Panc1 (cell line): Measurements from ENCODE around the gene LRRC34. TPM values are rescaled to one million over a fixed set of nuclear protein-coding genes. Genes with fewer than 3 reads are reported as not detected.

Experiments
- ATAC-seq: fragments of 200-7000 bp; cut with Tn5 transposase; 2 replicates; pipeline ENCODE4 v1.9.1; 2020; ENCODE audit warnings: mild to moderate bottlenecking, moderate library complexity
- BruUV-seq: library from RNA; stranded (reverse); fragments of 400-500 nt; replicated peaks from 2 replicates; lab custom pipeline; 2021; lab: Mats Ljungman, UMichigan
- CTCF ChIA-PET: fragments of 300-600 bp; sonication (Branson Sonifier 250); formaldehyde crosslinking; loops from one replicate; lab custom pipeline; 2022; ENCODE audit warnings: antibody characterized with exemption; lab: Charles Lee
- POLR2A ChIA-PET: fragments of 300-600 bp; sonication (Branson Sonifier 250); formaldehyde crosslinking; loops from one replicate; lab custom pipeline; 2022; ENCODE audit warnings: antibody characterized with exemption; lab: Charles Lee
- DNase-seq: peaks from one replicate; pipeline ENCODE4 v3.0.0-alpha.2; 2010; ENCODE audit warnings: low read depth, low spot score
- H3K27ac ChIP-seq: 2 replicates; pipeline ENCODE4 v1.5.1; 2011; ENCODE audit warnings: mild to moderate bottlenecking, low read length, inconsistent platforms
- H3K27me3 ChIP-seq: fragments of 200-500 bp; sonication (Bioruptor generic); 2 replicates; pipeline ENCODE4 v1.6.0; 2014; ENCODE audit warnings: low read length, inconsistent platforms; ENCODE audit not compliant: control insufficient read depth, insufficient read depth
- H3K36me3 ChIP-seq: fragments of 200-500 bp; sonication (Bioruptor generic); 2 replicates; pipeline ENCODE4 v1.5.1; 2014; ENCODE audit warnings: inconsistent platforms, mild to moderate bottlenecking, low read length, moderate library complexity; ENCODE audit not compliant: control insufficient read depth, insufficient read depth
- H3K4me1 ChIP-seq: 2 replicates; pipeline ENCODE4 v1.5.1; 2011; ENCODE audit warnings: inconsistent platforms, mild to moderate bottlenecking, low read length, moderate library complexity; ENCODE audit not compliant: control insufficient read depth, insufficient read depth
- H3K4me3 ChIP-seq, 2 experiments: 2 replicates each; pipeline ENCODE4 v1.5.1; 2011 to 2012; ENCODE audit warnings: low read depth in 2 of 2, low read length in 2 of 2, mild to moderate bottlenecking in 2 of 2, inconsistent platforms in 1 of 2, moderate library complexity in 1 of 2
- H3K9me3 ChIP-seq: fragments of 200-500 bp; sonication (Bioruptor generic); 2 replicates; pipeline ENCODE4 v1.5.1; 2014; ENCODE audit warnings: low read depth, mild to moderate bottlenecking, inconsistent platforms, low read length, moderate library complexity; ENCODE audit not compliant: control insufficient read depth, insufficient read depth
- CTCF ChIP-seq: fragments of 450-650 bp; IDR thresholded peaks from 2 replicates; pipeline ENCODE4 v1.5.1; 2017; ENCODE audit warnings: mild to moderate bottlenecking
- POLR2AphosphoS5 ChIP-seq: IDR thresholded peaks from 2 replicates; pipeline ENCODE4 v1.6.1; 2012; ENCODE audit warnings: mild to moderate bottlenecking, low read depth, low read length, moderate library complexity
- REST ChIP-seq, 2 experiments: IDR thresholded peaks; 2 replicates each; pipeline ENCODE4 v1.6.1; 2011 to 2012; ENCODE audit warnings: low read depth in 2 of 2, control low read depth in 1 of 2, low read length in 1 of 2, mild to moderate bottlenecking in 1 of 2, moderate library complexity in 1 of 2; ENCODE audit not compliant: insufficient read depth in 1 of 2
- SIN3A ChIP-seq: IDR thresholded peaks from 2 replicates; pipeline ENCODE4 v1.6.1; 2012; ENCODE audit warnings: low read depth, mild to moderate bottlenecking, low read length, moderate library complexity, borderline replicate concordance; ENCODE audit not compliant: insufficient read depth
- TCF7L2 ChIP-seq: IDR thresholded peaks from 2 replicates; pipeline ENCODE4 v1.6.1; 2011; ENCODE audit warnings: mild to moderate bottlenecking, low read depth, low read length, inconsistent platforms
- in situ Hi-C: cut with HindIII; loops from 2 replicates; pipeline ENCODE4 v1.10.0; 2016; ENCODE audit warnings: low sequenced_read_pairs, low pct_unique_long_range_greater_than_20kb
- intact Hi-C: fragments of 100-400 bp; cut with micrococcal nuclease; formaldehyde crosslinking; loops from one replicate; pipeline ENCODE4 v1.10.0; 2022; ENCODE audit not compliant: unreplicated experiment
- total RNA-seq: library from RNA; stranded (reverse); gene quantifications from one replicate; pipeline ENCODE4 v1.2.1, GENCODE V29; 2021; ENCODE audit not compliant: unreplicated experiment

The LRRC34 gene
- total RNA-seq, 1 experiment from 2014 or later, result 1.2 TPM

- H3K4me1 ChIP-seq, result no peaks in the 10 kb centered on the region
- DNase-seq (no peak), ATAC-seq (no peak)
- ChIA-PET CTCF (no interaction called here), POLR2A (no interaction called here)
- peaks cover 35% of the 10 kb centered on the region for H3K36me3 ChIP-seq
- H3K4me3 ChIP-seq, result no peak overlapping the region
- H3K27ac ChIP-seq, result no peak overlapping the region
- no peaks in the 10 kb centered on the region for H3K9me3 ChIP-seq
- BruUV-seq, result no TSS peak
- intact Hi-C loops, result no loop called here
- TF ChIP-seq TCF7L2 (no peak), REST (IDR thresholded peaks at IDR 0.05; ENCODE audit: insufficient read depth in 1 of 2, low read depth in 2 of 2, low read length in 1 of 2) (no peak), POLR2AphosphoS5 (no peak), CTCF (no peak), SIN3A (no peak)
- in situ Hi-C loops, result no loop called here
- no peaks in the 10 kb centered on the region for H3K27me3 ChIP-seq
Measured at GRCh38 chr3:169790219-169790618, 22.5 kb downstream of the LRRC34 start.

- ChIA-PET POLR2A (no interaction called here), CTCF (no interaction called here)
- DNase-seq (no peak), ATAC-seq (no peak)
- Histone ChIP-seq H3K27ac (no peak overlapping the region), H3K4me3 (no peak overlapping the region), H3K4me1 (no peaks in the 10 kb centered on the region), H3K36me3 (peaks cover 59% of the 10 kb centered on the region), H3K27me3 (no peaks in the 10 kb centered on the region), H3K9me3 (no peaks in the 10 kb centered on the region)
- intact Hi-C loops (no loop called here), in situ Hi-C loops (no loop called here)
- no TSS peak for BruUV-seq
- TF ChIP-seq SIN3A (no peak), REST (IDR thresholded peaks at IDR 0.05; ENCODE audit: insufficient read depth in 1 of 2, low read depth in 2 of 2, low read length in 1 of 2) (no peak), TCF7L2 (no peak), POLR2AphosphoS5 (no peak), CTCF (no peak)
Measured at GRCh38 chr3:169787791-169788190, 24.9 kb downstream of the LRRC34 start.
